Naive thymus-derived CD4-positive, alpha-beta T cell (primary cell): ENCODE results near the gene CYP39A1. TPM values are rescaled to one million over a fixed set of nuclear protein-coding genes. Genes with fewer than 3 reads are reported as not detected.

ENCODE experiments used
- ATAC-seq: fragments of 150-1000 bp; cut with Tn5 transposase; 2 replicates; pipeline ENCODE4 v1.10.0; 2021; ENCODE audit warnings: mild to moderate bottlenecking, moderate library complexity
- CTCF ChIA-PET: fragments of 350-600 bp; sonication (Branson Sonifier 250); formaldehyde crosslinking; loops from one replicate; lab custom pipeline; 2021; ENCODE audit warnings: antibody characterized with exemption; lab: Charles Lee
- POLR2A ChIA-PET: fragments of 350-600 bp; sonication (Branson Sonifier 250); formaldehyde crosslinking; loops from one replicate; lab custom pipeline; 2021; ENCODE audit warnings: antibody characterized with exemption, inconsistent platforms; lab: Charles Lee
- DNase-seq, 9 donors: peaks; one replicate each; pipeline versions ENCODE4 v3.0.0 to v3.0.0-alpha.2; 2020 to 2022; ENCODE audit warnings: mixed read lengths in 1 of 9
- H3K27ac ChIP-seq: one replicate; pipeline ENCODE4 v1.7.0; 2013; ENCODE audit warnings: mild to moderate bottlenecking, low read depth, low read length, moderate library complexity
- H3K27me3 ChIP-seq, 2 donors: one replicate each; pipeline ENCODE4 v1.7.0; 2013; ENCODE audit warnings: low read length in 2 of 2, mild to moderate bottlenecking in 2 of 2, moderate library complexity in 2 of 2; ENCODE audit not compliant: control insufficient read depth in 2 of 2, insufficient read depth in 2 of 2
- H3K36me3 ChIP-seq, 3 experiments: 1 replicate in 2 of 3; 2 replicates in 1 of 3; pipeline ENCODE4 v1.7.0; 2013; ENCODE audit warnings: low read length in 3 of 3, mild to moderate bottlenecking in 3 of 3, moderate library complexity in 1 of 3; ENCODE audit not compliant: insufficient read depth in 3 of 3, control insufficient read depth in 2 of 3
- H3K4me1 ChIP-seq, 2 donors: one replicate each; pipeline ENCODE4 v1.7.0; 2013; ENCODE audit warnings: low read length in 2 of 2, mild to moderate bottlenecking in 2 of 2, moderate library complexity in 1 of 2; ENCODE audit not compliant: control insufficient read depth in 2 of 2, insufficient read depth in 2 of 2
- H3K4me3 ChIP-seq: 2 replicates; pipeline ENCODE4 v1.7.0; 2013; ENCODE audit warnings: mild to moderate bottlenecking, low read length
- H3K9me3 ChIP-seq, 3 experiments: 1 replicate in 2 of 3; 2 replicates in 1 of 3; pipeline ENCODE4 v1.7.0; 2013; ENCODE audit warnings: low read length in 3 of 3; ENCODE audit not compliant: control insufficient read depth in 2 of 3
- H3K27ac Mint-ChIP-seq, 9 donors: one replicate each; pipeline ENCODE4 v1.8.0; 2020 to 2022; ENCODE audit warnings: mixed read lengths in 9 of 9, mild to moderate bottlenecking in 8 of 9, moderate library complexity in 5 of 9, inconsistent platforms in 2 of 9
- H3K27me3 Mint-ChIP-seq, 5 donors: one replicate each; pipeline ENCODE4 v1.8.0; 2021 to 2022; ENCODE audit warnings: mixed read lengths in 5 of 5, mild to moderate bottlenecking in 1 of 5
- H3K36me3 Mint-ChIP-seq, 5 donors: one replicate each; pipeline ENCODE4 v1.8.0; 2020 to 2022; ENCODE audit warnings: mixed read lengths in 5 of 5, mild to moderate bottlenecking in 3 of 5, inconsistent platforms in 1 of 5
- H3K4me1 Mint-ChIP-seq, 7 donors: one replicate each; pipeline ENCODE4 v1.8.0; 2020 to 2022; ENCODE audit warnings: mixed read lengths in 7 of 7, mild to moderate bottlenecking in 3 of 7, inconsistent platforms in 1 of 7
- H3K4me3 Mint-ChIP-seq, 10 donors: one replicate each; pipeline ENCODE4 v1.8.0; 2020 to 2022; ENCODE audit warnings: mild to moderate bottlenecking in 10 of 10, mixed read lengths in 10 of 10, moderate library complexity in 6 of 10, inconsistent platforms in 2 of 10
- H3K9me3 Mint-ChIP-seq, 11 donors: one replicate each; pipeline ENCODE4 v1.8.0; 2020 to 2022; ENCODE audit warnings: mixed read lengths in 11 of 11, mild to moderate bottlenecking in 4 of 11, inconsistent platforms in 1 of 11, moderate library complexity in 1 of 11
- intact Hi-C, 2 donors: fragments of 100-400 bp; cut with micrococcal nuclease; formaldehyde crosslinking; loops; one replicate each; pipeline ENCODE4 v1.15.1; 2023
- polyA plus RNA-seq, 2 donors: library from polyadenylated mRNA; unstranded; fragments of 300-500 nt; fragmentation: Illumina TruSeq; gene quantifications; one replicate each; pipeline ENCODE4 v1.2.3, GENCODE V29; 2021
- total RNA-seq, 6 experiments: library from RNA in 5 of 6; stranded (reverse) in 5 of 6; gene quantifications; 1 replicate in 5 of 6; 2 replicates in 1 of 6; pipeline ENCODE4 v1.2.3 and lab custom pipeline; 2021 to 2026

Gene CYP39A1
- total and polyA plus RNA-seq, 7 experiments from 2014 or later = not detected

GRCh38 chr6:46688117-46688965, 35.7 kb upstream of the CYP39A1 start:
- no peaks in the 10 kb centered on the region for H3K36me3 ChIP-seq
- DNase-seq = no peak
- no peaks in the 10 kb centered on the region for H3K36me3 Mint-ChIP-seq
- peaks cover 3 to 18% (median 5%) of the 10 kb centered on the region in 5 donors for H3K27me3 Mint-ChIP-seq
- no peak overlapping the region for H3K4me3 ChIP-seq
- no peak for ATAC-seq
- ChIA-PET POLR2A (no interaction called here), CTCF (no interaction called here)
- H3K9me3 Mint-ChIP-seq = peaks cover 0 to 3% (median 0%) of the 10 kb centered on the region in 11 donors
- H3K4me1 ChIP-seq = no peaks in the 10 kb centered on the region
- no peaks in the 10 kb centered on the region for H3K9me3 ChIP-seq
- H3K4me1 Mint-ChIP-seq = no peaks in the 10 kb centered on the region
- intact Hi-C loops = no loop called here
- H3K27ac ChIP-seq = no peak overlapping the region
- H3K27me3 ChIP-seq = peaks cover 0 to 5% of the 10 kb centered on the region in 2 donors
- no peak overlapping the region for H3K4me3 Mint-ChIP-seq
- H3K27ac Mint-ChIP-seq = no peak overlapping the region

GRCh38 chr6:46687619-46688097, 35.0 kb upstream of the CYP39A1 start, which contains the start of gene TDRD6:
TDRD6 (plus strand) TSS chr6:46687885; CDS start chr6:46688129, 244 bp downstream.
- H3K36me3 ChIP-seq = no peaks in the 10 kb centered on the region
- POLR2A ChIA-PET = no interaction called here
- H3K36me3 Mint-ChIP-seq = no peaks in the 10 kb centered on the region
- no peak within 1 kb of the TSS for H3K4me3 ChIP-seq
- no peaks in the 10 kb centered on the region for H3K4me1 Mint-ChIP-seq
- peaks cover 5 to 16% (median 7%) of the 10 kb centered on the region in 5 donors for H3K27me3 Mint-ChIP-seq
- CTCF ChIA-PET = no interaction called here
- peaks cover 0 to 3% (median 0%) of the 10 kb centered on the region in 11 donors for H3K9me3 Mint-ChIP-seq
- no peak within 1 kb of the TSS for H3K27ac ChIP-seq
- intact Hi-C loops = no loop called here
- no peaks in the 10 kb centered on the region for H3K9me3 ChIP-seq
- no peak for DNase-seq
- no peak for ATAC-seq
- peaks cover 0 to 5% of the 10 kb centered on the region in 2 donors for H3K27me3 ChIP-seq
- no peak within 1 kb of the TSS for H3K4me3 Mint-ChIP-seq
- H3K27ac Mint-ChIP-seq = no peak within 1 kb of the TSS
- H3K4me1 ChIP-seq = no peaks in the 10 kb centered on the region

GRCh38 chr6:46684771-46685170, 32.2 kb upstream of the CYP39A1 start:
- ChIA-PET POLR2A (no interaction called here), CTCF (no interaction called here)
- Mint-ChIP-seq H3K4me3 (no peak overlapping the region), H3K27me3 (peaks cover 9 to 26% (median 16%) of the 10 kb centered on the region in 5 donors), H3K9me3 (peaks cover 0 to 5% (median 0%) of the 10 kb centered on the region in 11 donors), H3K27ac (no peak overlapping the region), H3K4me1 (no peaks in the 10 kb centered on the region), H3K36me3 (no peaks in the 10 kb centered on the region)
- no peak overlapping the region for H3K4me3 ChIP-seq
- H3K27me3 ChIP-seq = peaks cover 0 to 5% of the 10 kb centered on the region in 2 donors
- ATAC-seq = no peak
- intact Hi-C loops = no loop called here
- no peak for DNase-seq
- H3K36me3 ChIP-seq = no peaks in the 10 kb centered on the region
- H3K9me3 ChIP-seq = no peaks in the 10 kb centered on the region
- no peak overlapping the region for H3K27ac ChIP-seq
- H3K4me1 ChIP-seq = no peaks in the 10 kb centered on the region

GRCh38 chr6:46677314-46677654, 24.7 kb upstream of the CYP39A1 start:
- ChIA-PET POLR2A (no interaction called here), CTCF (no interaction called here)
- no peaks in the 10 kb centered on the region for H3K27me3 ChIP-seq
- no peaks in the 10 kb centered on the region for H3K36me3 Mint-ChIP-seq
- no peak overlapping the region for H3K27ac Mint-ChIP-seq
- ATAC-seq = no peak
- no peaks in the 10 kb centered on the region for H3K4me1 ChIP-seq
- no peak for DNase-seq
- no peaks in the 10 kb centered on the region for H3K9me3 ChIP-seq
- H3K27ac ChIP-seq = no peak overlapping the region
- H3K9me3 Mint-ChIP-seq = peaks cover 0 to 2% (median 0%) of the 10 kb centered on the region in 11 donors
- no peaks in the 10 kb centered on the region for H3K4me1 Mint-ChIP-seq
- H3K4me3 Mint-ChIP-seq = no peak overlapping the region
- intact Hi-C loops = no loop called here
- H3K27me3 Mint-ChIP-seq = peaks cover 5 to 14% (median 9%) of the 10 kb centered on the region in 5 donors
- H3K4me3 ChIP-seq = no peak overlapping the region
- no peaks in the 10 kb centered on the region for H3K36me3 ChIP-seq

GRCh38 chr6:46676604-46677313, 24.1 kb upstream of the CYP39A1 start:
- DNase-seq = no peak
- Mint-ChIP-seq H3K27ac (no peak overlapping the region), H3K36me3 (no peaks in the 10 kb centered on the region), H3K4me1 (no peaks in the 10 kb centered on the region), H3K4me3 (no peak overlapping the region), H3K9me3 (peaks cover 0 to 2% (median 0%) of the 10 kb centered on the region in 11 donors), H3K27me3 (peaks cover 5 to 11% (median 9%) of the 10 kb centered on the region in 5 donors)
- Histone ChIP-seq H3K36me3 (no peaks in the 10 kb centered on the region), H3K27me3 (no peaks in the 10 kb centered on the region), H3K4me3 (no peak overlapping the region), H3K9me3 (no peaks in the 10 kb centered on the region), H3K27ac (no peak overlapping the region), H3K4me1 (no peaks in the 10 kb centered on the region)
- no peak for ATAC-seq
- intact Hi-C loops = no loop called here
- POLR2A ChIA-PET = no interaction called here
- CTCF ChIA-PET = no interaction called here

DNA sequence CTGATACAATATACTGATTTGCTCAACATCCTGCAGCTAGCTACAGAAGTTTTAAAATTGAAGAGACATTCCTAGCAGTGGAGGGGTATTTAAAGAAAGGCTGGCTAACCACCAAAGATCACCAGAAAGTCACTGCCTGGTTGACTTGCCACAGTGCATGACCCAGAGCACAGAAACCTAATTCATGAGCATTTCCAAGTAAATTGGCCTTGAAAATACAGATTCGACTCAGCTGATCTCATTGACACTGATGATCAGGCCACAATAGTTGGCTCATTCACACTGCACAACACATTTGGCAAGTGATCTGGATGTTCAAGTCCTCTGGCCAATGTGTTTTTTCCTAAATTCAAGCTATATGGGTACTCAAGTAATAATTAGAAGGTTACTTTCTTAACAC, 21.8 kb upstream of the CYP39A1 start:
- H3K9me3 Mint-ChIP-seq = no peaks in the 10 kb centered on the region
- H3K4me1 Mint-ChIP-seq = no peaks in the 10 kb centered on the region
- no peak overlapping the region for H3K27ac ChIP-seq
- ChIA-PET CTCF (no interaction called here), POLR2A (no interaction called here)
- no peaks in the 10 kb centered on the region for H3K27me3 ChIP-seq
- H3K4me1 ChIP-seq = no peaks in the 10 kb centered on the region
- H3K36me3 ChIP-seq = no peaks in the 10 kb centered on the region
- DNase-seq (no peak), ATAC-seq (no peak)
- H3K27me3 Mint-ChIP-seq = peaks cover 0 to 3% (median 0%) of the 10 kb centered on the region in 5 donors
- no peak overlapping the region for H3K27ac Mint-ChIP-seq
- intact Hi-C loops = no loop called here
- H3K4me3 Mint-ChIP-seq = no peak overlapping the region
- H3K9me3 ChIP-seq = no peaks in the 10 kb centered on the region
- no peaks in the 10 kb centered on the region for H3K36me3 Mint-ChIP-seq
- H3K4me3 ChIP-seq = no peak overlapping the region
